BJ (cell line): ENCODE measurements around the gene UBE2N. TPM values are rescaled to one million over a fixed set of nuclear protein-coding genes. Genes with fewer than 3 reads are reported as not detected.

Experiments used
- CTCF ChIA-PET: fragments of 350-600 bp; formaldehyde crosslinking; extraction: SDS; loops from one replicate; lab custom pipeline; 2021; ENCODE audit warnings: antibody characterized with exemption, inconsistent platforms; lab: Yijun Ruan, JAX
- POLR2A ChIA-PET: fragments of 300-600 bp; sonication (Branson Sonifier 250); formaldehyde crosslinking; extraction: SDS; loops from one replicate; lab custom pipeline; 2021; ENCODE audit warnings: antibody characterized with exemption; lab: Charles Lee
- DNase-seq: peaks from one replicate; pipeline ENCODE4 v3.0.0-alpha.2; 2011; ENCODE audit warnings: low read depth
- H3K27me3 ChIP-seq: 2 replicates; pipeline ENCODE4 v1.6.0; 2011; ENCODE audit warnings: low read length; ENCODE audit not compliant: control insufficient read depth, insufficient read depth
- H3K36me3 ChIP-seq: 2 replicates; pipeline ENCODE4 v1.5.1; 2011; ENCODE audit warnings: low read length; ENCODE audit not compliant: control insufficient read depth, insufficient read depth
- H3K4me3 ChIP-seq: 2 replicates; pipeline ENCODE4 v1.5.1; 2011; ENCODE audit warnings: low read depth, mild to moderate bottlenecking, control low read depth, low read length
- polyA plus RNA-seq: library from polyadenylated mRNA; depleted of rRNA; stranded (reverse); fragments of >200 nt; gene quantifications from 2 replicates; pipeline ENCODE4 v1.2.3, GENCODE V29; 2011
- TF ChIP-seq, protein P1 (sequence below): IDR thresholded peaks from 2 replicates; pipeline ENCODE4 v1.5.1; 2011; ENCODE audit warnings: low read depth, mild to moderate bottlenecking, control low read depth, inconsistent platforms, low read length, moderate library complexity; ENCODE audit not compliant: insufficient read depth

UBE2N gene
- polyA plus RNA-seq, 1 experiment, result 182 TPM

DNA sequence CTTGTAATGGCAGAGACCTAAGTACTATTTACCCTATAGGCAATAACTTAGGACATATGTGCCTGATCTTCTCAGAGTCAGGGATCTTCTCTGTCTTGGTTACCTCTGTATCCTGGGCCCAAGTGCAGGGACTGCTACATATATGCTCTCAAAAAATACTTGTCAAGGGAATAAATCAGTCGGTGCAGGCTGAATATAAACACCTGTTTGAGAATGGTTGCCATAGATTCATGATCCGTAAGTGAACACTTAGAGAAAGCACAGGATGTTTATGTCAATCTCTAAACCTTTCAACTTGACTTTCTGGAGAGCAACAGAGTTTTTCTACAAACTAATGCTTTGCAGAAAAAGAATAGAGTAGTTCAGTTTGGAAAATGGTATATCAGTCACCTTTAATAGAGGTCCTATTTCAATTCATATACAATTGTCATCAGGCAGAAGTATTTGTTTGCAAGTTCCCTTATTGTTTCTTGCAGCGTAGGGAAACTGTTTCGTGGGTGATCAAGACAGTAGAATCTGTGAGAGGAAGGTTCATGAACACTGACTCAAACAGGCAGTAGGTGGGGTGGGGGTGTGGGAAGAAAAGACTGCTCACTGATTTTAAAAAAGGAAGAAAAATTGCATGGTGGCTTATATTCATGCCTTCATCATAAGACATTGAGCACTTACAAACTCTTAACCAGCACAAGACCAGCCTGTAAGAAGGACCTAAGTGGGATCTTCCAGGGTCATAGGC is 6.0 kb upstream of the UBE2N start:
- POLR2A ChIA-PET, result no interaction called here
- no peak for DNase-seq

DNA sequence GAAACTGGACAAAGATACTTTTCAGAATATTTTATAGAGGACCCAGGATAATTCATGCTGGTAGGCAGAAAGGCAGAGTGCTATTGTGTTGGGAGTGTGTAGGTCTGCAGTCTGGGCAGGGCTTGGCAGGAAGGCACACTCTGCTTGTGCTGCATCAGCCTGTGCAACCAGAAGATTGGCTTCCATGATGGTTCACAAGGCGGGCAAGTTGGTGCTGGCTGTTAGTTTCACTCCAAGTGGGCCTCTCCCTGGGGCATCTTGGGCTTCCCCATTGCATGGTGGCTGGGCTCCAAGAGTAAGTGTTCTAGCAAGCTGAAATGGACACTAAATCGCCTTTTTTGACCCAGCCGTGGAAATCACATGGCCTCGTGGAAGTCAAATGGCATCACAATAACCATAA is 1.8 kb upstream of the UBE2N start:
- CTCF ChIA-PET, result interaction anchor here (1.3 to 2.0 kb wide), 2 partner anchors 657 to 659 kb away, joined by 3 to 6 read pairs; no protein-coding TSS in a partner anchor
- TF ChIP-seq, protein P1, sequence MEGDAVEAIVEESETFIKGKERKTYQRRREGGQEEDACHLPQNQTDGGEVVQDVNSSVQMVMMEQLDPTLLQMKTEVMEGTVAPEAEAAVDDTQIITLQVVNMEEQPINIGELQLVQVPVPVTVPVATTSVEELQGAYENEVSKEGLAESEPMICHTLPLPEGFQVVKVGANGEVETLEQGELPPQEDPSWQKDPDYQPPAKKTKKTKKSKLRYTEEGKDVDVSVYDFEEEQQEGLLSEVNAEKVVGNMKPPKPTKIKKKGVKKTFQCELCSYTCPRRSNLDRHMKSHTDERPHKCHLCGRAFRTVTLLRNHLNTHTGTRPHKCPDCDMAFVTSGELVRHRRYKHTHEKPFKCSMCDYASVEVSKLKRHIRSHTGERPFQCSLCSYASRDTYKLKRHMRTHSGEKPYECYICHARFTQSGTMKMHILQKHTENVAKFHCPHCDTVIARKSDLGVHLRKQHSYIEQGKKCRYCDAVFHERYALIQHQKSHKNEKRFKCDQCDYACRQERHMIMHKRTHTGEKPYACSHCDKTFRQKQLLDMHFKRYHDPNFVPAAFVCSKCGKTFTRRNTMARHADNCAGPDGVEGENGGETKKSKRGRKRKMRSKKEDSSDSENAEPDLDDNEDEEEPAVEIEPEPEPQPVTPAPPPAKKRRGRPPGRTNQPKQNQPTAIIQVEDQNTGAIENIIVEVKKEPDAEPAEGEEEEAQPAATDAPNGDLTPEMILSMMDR, result no peak
- H3K4me3 ChIP-seq, result no peak overlapping the region
- no peak for DNase-seq
- POLR2A ChIA-PET, result no interaction called here
- no peaks in the 10 kb centered on the region for H3K27me3 ChIP-seq
- H3K36me3 ChIP-seq, result no peaks in the 10 kb centered on the region

More for the DNA sequence above, 6.0 kb upstream of the UBE2N start:
- Histone ChIP-seq H3K27me3 (no peaks in the 10 kb centered on the region), H3K4me3 (no peak overlapping the region), H3K36me3 (no peaks in the 10 kb centered on the region)
- TF ChIP-seq, protein P1, result no peak
- CTCF ChIA-PET, result no interaction called here

DNA sequence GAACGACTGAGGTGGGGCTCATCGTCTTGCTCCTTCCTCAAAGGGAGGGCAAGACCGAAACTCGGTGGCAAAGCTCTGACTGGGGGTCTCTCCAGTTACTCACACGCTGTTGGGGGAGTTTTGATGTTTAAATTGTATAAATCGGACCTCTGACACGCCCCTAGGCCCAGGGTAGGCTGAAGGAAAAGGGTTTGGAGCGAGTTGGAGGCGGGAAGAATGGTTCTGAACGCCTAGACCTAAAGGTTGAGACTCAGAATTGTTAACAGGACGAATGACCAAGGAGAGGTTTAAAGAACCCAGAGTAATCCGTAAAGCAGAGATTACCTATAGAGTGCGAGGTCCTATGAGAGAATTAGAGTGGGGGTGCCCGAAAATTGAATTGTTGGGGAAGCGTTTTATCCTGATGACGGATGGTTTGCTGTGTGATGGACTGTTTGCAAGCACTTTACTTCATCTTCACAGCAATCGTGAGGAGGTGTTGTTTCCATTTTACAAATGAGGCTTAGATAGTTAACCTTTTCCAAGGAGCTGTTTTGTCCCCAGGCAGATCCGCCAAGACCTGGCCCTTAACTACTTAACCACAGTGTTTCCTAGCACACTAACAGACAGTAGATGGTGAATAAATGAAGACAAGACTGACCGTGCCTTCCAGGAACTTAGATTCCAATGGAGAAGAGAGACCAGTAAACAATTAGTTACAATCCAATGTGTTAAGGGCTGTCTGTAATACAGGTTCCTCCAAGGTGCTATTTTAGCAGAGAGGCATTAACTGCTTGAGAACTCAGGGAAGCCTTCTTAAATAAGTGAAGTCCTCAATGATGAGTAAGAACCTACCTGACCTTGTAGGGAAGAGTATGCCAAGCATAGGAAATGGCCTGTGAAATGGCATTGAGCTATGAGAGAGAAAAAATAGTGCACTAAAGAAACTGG is 929 bp upstream of the UBE2N start:
- POLR2A ChIA-PET, result no interaction called here
- Histone ChIP-seq H3K36me3 (no peaks in the 10 kb centered on the region), H3K4me3 (peak overlapping the region; percentile 81), H3K27me3 (no peaks in the 10 kb centered on the region)
- DNase-seq, result no peak
- CTCF ChIA-PET, result interaction anchor here (2.0 kb wide), 1 partner anchor 660 kb away, joined by 6 read pairs; no protein-coding TSS in a partner anchor
- TF ChIP-seq, protein P1, result 0 out of 2 replicates have a peak, but pooled peaks have one; percentile 6

DNA sequence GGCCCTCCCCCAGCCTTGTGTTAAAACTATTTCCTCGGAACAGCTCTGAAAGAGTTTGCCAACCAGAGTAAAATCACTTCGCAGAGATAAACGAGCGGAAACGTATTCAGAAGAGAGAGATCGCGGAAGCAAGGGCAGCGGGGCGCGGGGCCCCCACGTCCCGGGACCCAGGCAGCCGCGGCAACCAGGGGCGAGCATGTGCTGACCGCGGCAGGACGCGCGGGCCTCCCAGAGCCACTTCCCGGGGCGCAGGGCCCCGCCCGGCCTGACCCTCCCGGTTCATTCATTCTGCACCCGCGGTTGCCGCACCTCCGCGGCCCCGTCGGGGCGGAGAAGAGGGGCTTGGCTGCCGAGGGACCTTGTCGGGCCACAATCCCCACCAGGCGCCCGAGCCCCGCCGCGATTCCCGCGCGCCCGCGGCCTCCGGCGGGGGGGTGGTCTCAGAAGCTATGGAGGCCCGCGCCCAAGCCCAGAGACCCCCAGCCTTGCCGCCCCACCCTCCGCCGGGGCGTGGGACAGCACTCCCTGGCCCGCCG is 598 bp downstream of the UBE2N start:
- no peak for DNase-seq
- POLR2A ChIA-PET, result no interaction called here

More for the DNA sequence above, 598 bp downstream of the UBE2N start:
- CTCF ChIA-PET, result interaction anchor here (0.6 kb wide), 1 partner anchor 866 kb away, joined by 3 read pairs; no protein-coding TSS in a partner anchor
- TF ChIP-seq, protein P1, result no peak
- no peaks in the 10 kb centered on the region for H3K27me3 ChIP-seq
- H3K36me3 ChIP-seq, result no peaks in the 10 kb centered on the region
- peak overlapping the region; percentile 81 for H3K4me3 ChIP-seq
